NCI-H1436 (cell line): ENCODE data around the gene SND1.

Experiments used
- DNase-seq: peaks from one replicate; lab custom pipeline; 2025; lab: John Stamatoyannopoulos, UW

The SND1 gene

GRCh38 chr7:127799535-127800305 is 147.7 kb downstream of the SND1 start:
- no peak for DNase-seq

DNA sequence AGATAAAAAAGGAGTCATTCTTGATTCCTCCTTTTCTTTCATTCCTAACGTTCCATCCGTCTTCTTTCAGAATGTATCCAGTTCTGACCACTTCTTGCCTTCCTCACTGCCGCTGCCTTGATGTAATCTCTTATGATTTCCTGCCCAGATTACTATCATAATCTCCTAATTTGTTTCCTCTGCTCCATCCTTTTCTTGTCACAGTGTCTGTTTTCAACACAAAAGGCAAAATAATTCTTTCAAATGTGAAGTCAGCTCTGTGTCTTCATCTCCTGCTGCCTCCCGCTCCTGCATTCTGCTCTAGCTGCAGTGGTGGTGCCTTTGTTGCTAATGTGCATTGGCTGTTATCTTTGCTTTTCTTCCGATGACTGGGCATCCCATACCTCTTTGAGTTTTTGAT is 150.9 kb downstream of the SND1 start:
- no peak for DNase-seq

GRCh38 chr7:127803626-127804025 is 151.6 kb downstream of the SND1 start:
- no peak for DNase-seq

- DNase-seq, result no peak
Measured at GRCh38 chr7:127807340-127807739, 155.3 kb downstream of the SND1 start.

GRCh38 chr7:127807829-127808228 is 155.8 kb downstream of the SND1 start:
- no peak for DNase-seq

- peak; percentile 28 for DNase-seq
Measured at GRCh38 chr7:127809261-127809702, 157.3 kb downstream of the SND1 start.

GRCh38 chr7:127810113-127810512 is 158.1 kb downstream of the SND1 start:
- no peak for DNase-seq

- no peak for DNase-seq
Measured at GRCh38 chr7:127810696-127811660, 159.0 kb downstream of the SND1 start.

- DNase-seq, result no peak
Measured at GRCh38 chr7:127812540-127812939, 160.5 kb downstream of the SND1 start.

- DNase-seq, result no peak
Measured at GRCh38 chr7:127813991-127814541, 162.1 kb downstream of the SND1 start.

GRCh38 chr7:127815631-127816145 is 163.7 kb downstream of the SND1 start:
- DNase-seq, result no peak

- no peak for DNase-seq
Measured at GRCh38 chr7:127816354-127817190, 164.6 kb downstream of the SND1 start.

GRCh38 chr7:127817466-127817865 is 165.5 kb downstream of the SND1 start:
- DNase-seq, result no peak

DNA sequence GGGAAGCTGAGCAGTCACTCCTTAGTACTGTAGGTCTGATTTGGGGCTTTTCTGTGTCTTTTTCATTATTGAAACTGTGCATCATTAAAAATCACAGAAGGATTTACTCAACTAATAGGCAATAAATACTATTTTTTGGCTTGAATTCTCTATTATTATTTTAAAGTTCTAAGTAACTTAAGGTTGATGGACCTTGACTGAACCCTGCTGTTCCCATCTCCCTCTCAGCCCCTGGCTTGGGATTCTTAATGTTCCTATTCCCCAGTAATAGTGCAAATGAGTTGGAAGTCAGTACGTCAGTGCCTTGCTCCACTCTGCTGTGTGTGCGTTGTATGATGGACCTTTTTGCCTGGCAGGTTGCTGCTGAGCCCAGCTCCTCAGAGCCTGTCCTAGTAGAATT is 166.3 kb downstream of the SND1 start:
- DNase-seq, result no peak

DNA sequence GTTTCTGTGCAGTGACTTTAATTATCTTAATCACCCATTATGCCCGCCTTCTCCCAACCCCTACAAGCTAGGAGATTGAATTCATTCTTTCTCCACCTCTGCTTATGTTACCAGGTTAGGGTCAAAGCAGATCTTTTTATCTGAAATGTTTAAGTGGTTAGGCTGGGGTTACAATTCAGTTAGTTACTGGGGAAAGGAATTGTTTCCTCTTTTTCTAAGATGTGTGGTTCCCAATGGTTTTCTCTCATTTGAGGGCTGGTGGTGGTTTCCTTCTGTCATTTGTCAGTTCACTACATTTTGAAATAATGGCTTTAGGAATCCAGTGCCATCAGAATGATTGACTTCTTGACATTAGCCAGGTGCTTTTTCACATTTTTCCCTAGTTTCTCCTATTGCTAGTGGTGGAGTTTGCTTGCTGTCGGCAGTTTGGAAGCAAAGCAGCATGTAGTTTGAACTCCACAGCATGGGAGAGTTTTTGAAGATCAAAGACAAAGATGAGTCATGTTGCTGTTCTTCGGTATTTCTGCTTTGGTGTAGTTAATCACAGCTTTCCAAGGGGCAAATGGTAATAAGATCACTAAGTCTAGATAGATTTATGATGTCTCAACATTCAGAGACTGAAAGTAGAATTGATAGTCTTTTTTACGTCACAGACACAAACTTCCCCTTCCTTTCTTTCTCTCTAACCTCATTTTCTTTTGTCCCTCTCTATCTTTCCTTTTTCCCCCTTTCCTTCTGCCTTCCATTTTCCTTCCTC is 168.2 kb downstream of the SND1 start:
- no peak for DNase-seq

DNA sequence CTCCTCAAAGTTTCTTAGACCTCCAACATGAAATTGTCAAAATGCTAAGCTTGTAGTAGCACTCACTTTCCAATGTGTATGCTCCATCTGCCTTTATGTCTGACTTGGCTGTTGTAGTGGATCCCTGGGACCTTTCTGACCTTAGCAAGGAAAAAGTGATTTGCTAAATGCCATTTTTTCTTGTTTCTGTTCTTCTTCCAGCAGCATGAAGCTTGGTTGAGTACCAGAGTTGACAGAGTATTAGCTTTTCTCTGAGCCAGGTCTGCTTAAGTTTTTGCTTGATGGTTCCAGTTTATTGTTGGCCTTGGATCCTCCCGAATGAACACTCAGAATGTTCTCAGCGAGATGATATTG is 168.7 kb downstream of the SND1 start:
- no peak for DNase-seq

DNA sequence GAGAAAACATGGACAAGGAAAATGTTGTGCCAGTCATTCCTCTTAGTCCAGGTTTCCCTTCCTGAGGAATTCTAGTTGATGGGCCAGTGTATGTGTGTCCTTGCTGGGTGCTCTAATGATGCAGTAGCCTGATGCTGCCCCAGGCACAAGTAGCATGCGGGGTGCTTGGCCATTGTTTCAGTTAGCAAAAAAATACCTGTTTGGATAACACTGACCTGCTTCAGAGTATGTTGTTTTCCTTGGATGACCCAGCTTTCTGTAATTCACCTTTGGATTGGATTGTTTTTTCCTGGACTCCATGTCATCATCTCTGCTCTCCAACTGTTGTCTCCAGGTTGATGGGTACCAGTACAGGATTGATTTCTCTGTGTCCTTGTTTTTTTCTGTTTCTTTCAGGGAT is 169.2 kb downstream of the SND1 start:
- no peak for DNase-seq

- DNase-seq, result no peak
Measured at GRCh38 chr7:127822822-127823508, 171.0 kb downstream of the SND1 start.

GRCh38 chr7:127824682-127825081 is 172.7 kb downstream of the SND1 start:
- DNase-seq, result no peak

- DNase-seq, result no peak
Measured at GRCh38 chr7:127828843-127829500, 177.0 kb downstream of the SND1 start.
